Heart left ventricle (tissue), 16 donors: ENCODE measurements around the gene HSCB. TPM values are rescaled to one million over a fixed set of nuclear protein-coding genes. Genes with fewer than 3 reads are reported as not detected.
"Not testable (repeated sequence)": the region's sequence is repeated elsewhere in the genome, so short reads cannot be mapped to it uniquely, and the experiment has no call there.

Experiments used
- ATAC-seq, 4 donors: fragments of 200-7000 bp; cut with Tn5 transposase; one replicate each; pipeline ENCODE4 v1.9.1; 2020 to 2022; ENCODE audit warnings: moderate library complexity in 4 of 4, mild to moderate bottlenecking in 3 of 4, moderate number of reproducible peaks in 1 of 4
- DNase-seq, 5 donors: peaks; one replicate each; pipeline ENCODE4 v3.0.0-alpha.2; 2020
- H3K27ac ChIP-seq, 12 donors: fragments of 200-600 bp; sonication (generic) in 4 of 12; one replicate each; pipeline versions ENCODE4 v1.5.0 to v1.8.0; 2016 to 2022; ENCODE audit warnings: mild to moderate bottlenecking in 2 of 12
- H3K27me3 ChIP-seq, 9 donors: fragments of 200-600 bp; sonication (generic) in 2 of 9; one replicate each; pipeline versions ENCODE4 v1.5.1 to v1.8.0; 2016 to 2022; ENCODE audit warnings: mild to moderate bottlenecking in 3 of 9
- H3K36me3 ChIP-seq, 9 donors: fragments of 200-600 bp; sonication (generic) in 2 of 9; one replicate each; pipeline versions ENCODE4 v1.5.0 to v1.8.0; 2018 to 2022; ENCODE audit warnings: mild to moderate bottlenecking in 2 of 9
- H3K4me1 ChIP-seq, 12 donors: fragments of 200-600 bp; sonication (generic) in 4 of 12; one replicate each; pipeline versions ENCODE4 v1.5.0 to v1.8.0; 2016 to 2022; ENCODE audit warnings: mild to moderate bottlenecking in 3 of 12
- H3K4me3 ChIP-seq, 12 donors: fragments of 200-600 bp; sonication (generic) in 4 of 12; one replicate each; pipeline versions ENCODE4 v1.5.0 to v1.8.0; 2017 to 2022; ENCODE audit warnings: mild to moderate bottlenecking in 9 of 12, moderate library complexity in 4 of 12
- H3K9me3 ChIP-seq, 12 donors: fragments of 200-600 bp; sonication (generic) in 4 of 12; one replicate each; pipeline versions ENCODE4 v1.5.0 to v1.8.0; 2016 to 2022; ENCODE audit warnings: mild to moderate bottlenecking in 1 of 12
- POLR2A ChIP-seq, 2 donors: fragments of 450-650 bp; IDR thresholded peaks; one replicate each; pipeline ENCODE4 v1.6.1; 2017; ENCODE audit warnings: antibody characterized with exemption in 2 of 2, mild to moderate bottlenecking in 2 of 2, moderate library complexity in 2 of 2
- WGBS, 4 donors: extraction: QIAGEN DNeasy Blood & Tissue Kit in 2 of 4; methylation state at CpG; one replicate each; pipeline versions ENCODE4 v1.1.5 to v1.1.7; 2013 to 2018; 5-methylcytosine and 5-hydroxymethylcytosine counted together
- intact Hi-C, 10 donors: fragments of 100-400 bp; cut with DNase I; formaldehyde crosslinking; loops; one replicate each; pipeline versions ENCODE4 v1.11.1 to v1.14.2; 2022
- polyA plus RNA-seq, 2 donors: library from polyadenylated mRNA; stranded (reverse); fragments of 200-250 nt; gene quantifications; one replicate each; pipeline ENCODE4 v1.2.3, GENCODE V29; 2013
- total RNA-seq, 9 donors: library from RNA; depleted of rRNA in 2 of 9; stranded (reverse); fragments of >200 nt in 2 of 9; fragmentation: NEBNext Ultra II Directional in 3 of 9; extraction: Animal tissue kit (Norgen Biotek cat#: 25700) in 3 of 9; gene quantifications; one replicate each; pipeline versions ENCODE4 v1.1.0 to v1.2.4, GENCODE V29; 2016 to 2023
- TF ChIP-seq, protein P1 (sequence below), 12 donors: fragments of 200-600 bp; sonication (generic) in 4 of 12; IDR thresholded peaks; one replicate each; pipeline versions ENCODE4 v1.5.0 to v1.8.0; 2018 to 2022; ENCODE audit warnings: antibody characterized with exemption in 12 of 12, mild to moderate bottlenecking in 5 of 12
- donor health status: ischemic (EF 13 %, LVEDD 7.1; RV severe dilation, severe dysfunction).
- donor health status: healthy with polysubstance abuse.
- donor health status: DM: no; HTN: yes; CAD: no.
- donor health status: DM: no; HTN: no; CAD: no.
- donor health status: ischemic (EF 25% LVEDD 6.9; RV normal size, moderate dysfunction).
- donor health status: ischemic (EF 25% LVEDD 5.7; RV mildly dilated, moderate dysfunction).
- donor health status: healthy.
- donor health status: DM: yes; HTN: yes; CAD: no.
- donor health status: ischemic (EF 35%, LVEDD 5.7; RV mildly dilated, moderate dysfunction).
- donor health status: nonischemic (EF 11% LVEDD 7.7; RV severe dilation, severe dysfunction).
- donor health status: DM: yes; HTN: yes; CAD: no.
- donor health status: PGD.
- donor health status: ischemic (EF 29% LVEDD 5.4; RV normal size, mild dysfunction).
- donor health status: nonischemic (EF 23%, LVEDD 6.1; RV moderate dilation, normal function).

Gene HSCB
- total and polyA plus RNA-seq, 11 donors, result 7.4 to 18.3 (median 11.4) TPM

DNA sequence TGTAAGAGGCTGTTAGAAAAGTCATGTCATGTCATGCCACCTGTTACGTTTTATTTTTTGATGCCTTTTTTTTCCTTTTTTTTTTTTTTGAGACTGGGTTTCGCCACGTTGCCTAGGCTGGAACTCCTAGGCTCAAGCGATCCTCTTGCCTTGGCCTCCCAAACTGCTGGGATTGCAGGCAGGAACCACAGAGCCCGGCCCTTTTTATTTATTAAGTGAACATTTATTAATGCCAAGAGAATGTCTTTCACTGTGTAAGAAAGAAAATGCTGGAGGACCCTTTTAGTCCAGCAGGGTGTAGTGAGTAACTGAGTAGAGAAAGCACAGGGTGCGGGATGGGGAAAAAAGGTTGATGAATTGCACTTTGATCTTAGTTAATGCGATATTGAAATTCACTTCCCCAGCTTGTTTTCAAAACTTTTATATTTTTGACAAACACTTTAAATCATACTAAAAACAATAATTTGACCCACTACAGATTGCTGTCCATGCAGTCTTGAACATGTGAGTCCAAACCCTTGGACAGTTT is 60.8 kb downstream of the HSCB start:
- Histone ChIP-seq H3K4me3 (peak overlapping the region in 4 of 12 donors; percentile 78 to 98 (median 92)), H3K9me3 (no peaks in the 10 kb centered on the region), H3K4me1 (peaks cover 11 to 43% (median 28%) of the 10 kb centered on the region in 12 donors), H3K27ac (peak overlapping the region in 6 of 12 donors; percentile 17 to 100 (median 64)), H3K27me3 (no peaks in the 10 kb centered on the region), H3K36me3 (peaks cover 0 to 29% (median 13%) of the 10 kb centered on the region in 9 donors)
- WGBS, 4 donors, result 77 to 85% (median 82%) methylated on average over 7 of the region's 7 CpGs
- ATAC-seq (no peak), DNase-seq (no peak)
- TF ChIP-seq, protein P1, sequence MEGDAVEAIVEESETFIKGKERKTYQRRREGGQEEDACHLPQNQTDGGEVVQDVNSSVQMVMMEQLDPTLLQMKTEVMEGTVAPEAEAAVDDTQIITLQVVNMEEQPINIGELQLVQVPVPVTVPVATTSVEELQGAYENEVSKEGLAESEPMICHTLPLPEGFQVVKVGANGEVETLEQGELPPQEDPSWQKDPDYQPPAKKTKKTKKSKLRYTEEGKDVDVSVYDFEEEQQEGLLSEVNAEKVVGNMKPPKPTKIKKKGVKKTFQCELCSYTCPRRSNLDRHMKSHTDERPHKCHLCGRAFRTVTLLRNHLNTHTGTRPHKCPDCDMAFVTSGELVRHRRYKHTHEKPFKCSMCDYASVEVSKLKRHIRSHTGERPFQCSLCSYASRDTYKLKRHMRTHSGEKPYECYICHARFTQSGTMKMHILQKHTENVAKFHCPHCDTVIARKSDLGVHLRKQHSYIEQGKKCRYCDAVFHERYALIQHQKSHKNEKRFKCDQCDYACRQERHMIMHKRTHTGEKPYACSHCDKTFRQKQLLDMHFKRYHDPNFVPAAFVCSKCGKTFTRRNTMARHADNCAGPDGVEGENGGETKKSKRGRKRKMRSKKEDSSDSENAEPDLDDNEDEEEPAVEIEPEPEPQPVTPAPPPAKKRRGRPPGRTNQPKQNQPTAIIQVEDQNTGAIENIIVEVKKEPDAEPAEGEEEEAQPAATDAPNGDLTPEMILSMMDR (IDR thresholded peaks at IDR 0.05), result no peak
- no peak for TF ChIP-seq POLR2A (IDR thresholded peaks at IDR 0.05)
- intact Hi-C loops, result no loop called here

DNA sequence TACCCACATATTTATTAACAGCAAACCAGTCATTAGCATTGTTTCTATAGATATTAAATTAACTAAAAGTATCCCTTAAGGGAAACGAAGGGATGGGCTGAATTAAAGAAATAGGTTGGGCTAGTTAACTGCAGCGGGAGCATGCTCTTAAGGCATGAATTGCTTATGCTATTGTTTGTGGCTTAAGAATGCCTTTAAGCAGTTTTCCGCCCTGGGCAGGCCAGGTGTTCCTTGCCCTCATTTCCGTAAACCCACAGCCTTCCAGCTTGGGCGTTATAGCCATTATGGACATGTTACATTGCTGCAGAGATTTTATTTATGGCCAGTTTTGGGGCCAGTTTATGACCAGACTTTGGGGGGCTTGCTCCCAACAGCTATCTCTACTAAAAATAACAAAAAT is 63.6 kb downstream of the HSCB start:
- Histone ChIP-seq H3K36me3 (peaks cover 0 to 29% (median 5%) of the 10 kb centered on the region in 9 donors), H3K4me1 (peaks cover 3 to 52% (median 15%) of the 10 kb centered on the region in 12 donors)
- DNase-seq, H3K4me3 ChIP-seq, ATAC-seq, H3K27me3 ChIP-seq, intact Hi-C loops, H3K27ac ChIP-seq, H3K9me3 ChIP-seq: not testable (repeated sequence)
- 89 to 96% (median 93%) methylated on average over 5 of the region's 5 CpGs for WGBS, 4 donors

Other genes with a start within 250 kb of the HSCB start
- gene TTC28, start 62.2 kb upstream of the HSCB start, total RNA-seq, result 10 to 100 TPM; 13.7 to 34.9 (median 23.0) TPM
- gene TTC28, start 62.2 kb upstream of the HSCB start, polyA plus RNA-seq, result 1 to 10 TPM; 5.1 to 5.3 TPM
- 1 to 10 TPM; 1.1 to 7.8 (median 1.6) TPM for gene CHEK2, start 219 bp upstream of the HSCB start, total RNA-seq
- 1 to 10 TPM; 2.3 to 2.7 TPM for gene CHEK2, start 219 bp upstream of the HSCB start, polyA plus RNA-seq
- gene CCDC117, start 30.7 kb downstream of the HSCB start, total RNA-seq, result 10 to 100 TPM in 8 of 9 donors, 1 to 10 TPM in 1; 8.9 to 16.6 (median 13.3) TPM
- gene CCDC117, start 30.7 kb downstream of the HSCB start, polyA plus RNA-seq, result 10 to 100 TPM in 1 of 2 donors, 1 to 10 TPM in 1; 6.9 to 11.3 TPM
- 100 to 1,000 TPM in 3 of 9 donors, 10 to 100 TPM in 6; 59.8 to 133 (median 88.1) TPM for gene XBP1, start 58.5 kb downstream of the HSCB start, total RNA-seq
- 100 to 1,000 TPM in 1 of 2 donors, 10 to 100 TPM in 1; 23.8 to 160 TPM for gene XBP1, start 58.5 kb downstream of the HSCB start, polyA plus RNA-seq
- 1 to 10 TPM; 5.3 to 9.2 (median 7.3) TPM for gene ZNRF3, start 141.5 kb downstream of the HSCB start, total RNA-seq
- 1 to 10 TPM; 1.8 to 6.2 TPM for gene ZNRF3, start 141.5 kb downstream of the HSCB start, polyA plus RNA-seq